HL-60 (cell line): ENCODE data around the gene PTPRR.

Experiments used
- DNase-seq, 2 experiments: peaks; one replicate each; pipeline ENCODE4 v3.0.0-alpha.2; 2010 to 2020; ENCODE audit warnings: low read depth in 1 of 2, low spot score in 1 of 2
- H3K27ac ChIP-seq: fragments of 250-450 bp; sonication (Bioruptor Pico); replicated peaks from 2 replicates; pipeline ENCODE4 v1.5.1; 2020; ENCODE audit warnings: mild to moderate bottlenecking, moderate library complexity
- H3K27me3 ChIP-seq: fragments of 250-450 bp; sonication (Bioruptor Pico); 2 replicates; pipeline ENCODE4 v1.5.1; 2021; ENCODE audit warnings: mild to moderate bottlenecking, moderate library complexity; ENCODE audit not compliant: insufficient read depth, poor library complexity, severe bottlenecking
- H3K4me3 ChIP-seq: replicated peaks from 2 replicates; pipeline ENCODE4 v1.5.1; 2011; ENCODE audit warnings: mild to moderate bottlenecking, control low read depth, low read length; ENCODE audit not compliant: insufficient read depth
- CTCF ChIP-seq: IDR thresholded peaks from one replicate; pipeline ENCODE4 v1.5.1; 2011; ENCODE audit warnings: low read length, control low read depth, inconsistent platforms; ENCODE audit not compliant: insufficient read depth
- GABPA ChIP-seq: IDR thresholded peaks from 2 replicates; pipeline ENCODE4 v1.6.1; 2012; ENCODE audit warnings: low read depth
- POLR2AphosphoS5 ChIP-seq: IDR thresholded peaks from 2 replicates; pipeline ENCODE4 v1.6.1; 2012; ENCODE audit warnings: low read depth
- SPI1 ChIP-seq: IDR thresholded peaks from 2 replicates; pipeline ENCODE4 v1.6.1; 2012; ENCODE audit warnings: low read depth, mild to moderate bottlenecking, borderline replicate concordance
- TF ChIP-seq, protein P1 (sequence below): IDR thresholded peaks from 2 replicates; pipeline ENCODE4 v1.6.1; 2012; ENCODE audit warnings: low read depth; ENCODE audit not compliant: insufficient replicate concordance

PTPRR gene

GRCh38 chr12:70661466-70662161 is 258.9 kb downstream of the PTPRR start:
- H3K27ac ChIP-seq, result no peak overlapping the region
- no peak for DNase-seq
- TF ChIP-seq SPI1, result no peak
- TF ChIP-seq CTCF, result no peak
- no peak for TF ChIP-seq POLR2AphosphoS5
- TF ChIP-seq, protein P1, sequence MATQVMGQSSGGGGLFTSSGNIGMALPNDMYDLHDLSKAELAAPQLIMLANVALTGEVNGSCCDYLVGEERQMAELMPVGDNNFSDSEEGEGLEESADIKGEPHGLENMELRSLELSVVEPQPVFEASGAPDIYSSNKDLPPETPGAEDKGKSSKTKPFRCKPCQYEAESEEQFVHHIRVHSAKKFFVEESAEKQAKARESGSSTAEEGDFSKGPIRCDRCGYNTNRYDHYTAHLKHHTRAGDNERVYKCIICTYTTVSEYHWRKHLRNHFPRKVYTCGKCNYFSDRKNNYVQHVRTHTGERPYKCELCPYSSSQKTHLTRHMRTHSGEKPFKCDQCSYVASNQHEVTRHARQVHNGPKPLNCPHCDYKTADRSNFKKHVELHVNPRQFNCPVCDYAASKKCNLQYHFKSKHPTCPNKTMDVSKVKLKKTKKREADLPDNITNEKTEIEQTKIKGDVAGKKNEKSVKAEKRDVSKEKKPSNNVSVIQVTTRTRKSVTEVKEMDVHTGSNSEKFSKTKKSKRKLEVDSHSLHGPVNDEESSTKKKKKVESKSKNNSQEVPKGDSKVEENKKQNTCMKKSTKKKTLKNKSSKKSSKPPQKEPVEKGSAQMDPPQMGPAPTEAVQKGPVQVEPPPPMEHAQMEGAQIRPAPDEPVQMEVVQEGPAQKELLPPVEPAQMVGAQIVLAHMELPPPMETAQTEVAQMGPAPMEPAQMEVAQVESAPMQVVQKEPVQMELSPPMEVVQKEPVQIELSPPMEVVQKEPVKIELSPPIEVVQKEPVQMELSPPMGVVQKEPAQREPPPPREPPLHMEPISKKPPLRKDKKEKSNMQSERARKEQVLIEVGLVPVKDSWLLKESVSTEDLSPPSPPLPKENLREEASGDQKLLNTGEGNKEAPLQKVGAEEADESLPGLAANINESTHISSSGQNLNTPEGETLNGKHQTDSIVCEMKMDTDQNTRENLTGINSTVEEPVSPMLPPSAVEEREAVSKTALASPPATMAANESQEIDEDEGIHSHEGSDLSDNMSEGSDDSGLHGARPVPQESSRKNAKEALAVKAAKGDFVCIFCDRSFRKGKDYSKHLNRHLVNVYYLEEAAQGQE, result no peak
- no peak for TF ChIP-seq GABPA
- H3K27me3 ChIP-seq, result no peaks in the 10 kb centered on the region
- no peak overlapping the region for H3K4me3 ChIP-seq

- H3K4me3 ChIP-seq, result no peak overlapping the region
- no peak overlapping the region for H3K27ac ChIP-seq
- no peak for DNase-seq
- TF ChIP-seq POLR2AphosphoS5 (no peak), CTCF (no peak), GABPA (no peak), SPI1 (no peak)
- TF ChIP-seq, protein P1, result no peak
- H3K27me3 ChIP-seq, result no peaks in the 10 kb centered on the region
Observed at GRCh38 chr12:70660620-70661219, 259.8 kb downstream of the PTPRR start.

- TF ChIP-seq GABPA (no peak), POLR2AphosphoS5 (no peak), SPI1 (no peak), CTCF (no peak)
- TF ChIP-seq, protein P1, result no peak
- H3K4me3 ChIP-seq, result no peak overlapping the region
- no peak for DNase-seq
- no peak overlapping the region for H3K27ac ChIP-seq
- no peaks in the 10 kb centered on the region for H3K27me3 ChIP-seq
Observed at GRCh38 chr12:70660002-70660604, 260.4 kb downstream of the PTPRR start.
